ENCODE data around the gene PM20D2. TPM values are rescaled to one million over a fixed set of nuclear protein-coding genes. Genes with fewer than 3 reads are reported as not detected.

Gene PM20D2
- total and polyA plus RNA-seq, 12 donors: 3.2 to 14.3 (median 7.7) TPM

- Histone ChIP-seq H3K4me3 (no peak overlapping the region), H3K9me3 (no peaks in the 10 kb centered on the region), H3K4me1 (peaks cover 0 to 6% (median 0%) of the 10 kb centered on the region in 9 donors), H3K36me3 (peaks cover 0 to 84% (median 0%) of the 10 kb centered on the region in 9 donors), H3K27ac (no peak overlapping the region), H3K27me3 (no peaks in the 10 kb centered on the region)
- intact Hi-C loops (cut with DNase I): no loop called here
- DNase-seq: no peak
- no peak for ATAC-seq
- 73 to 87% methylated on average over 1 of the region's 1 CpG for WGBS, 2 donors
- TF ChIP-seq CTCF (IDR thresholded peaks at IDR 0.05): no peak
Observed at GRCh38 chr6:89154131-89154530, 8.3 kb downstream of the PM20D2 start.

GRCh38 chr6:89160331-89161092 lies 14.7 kb downstream of the PM20D2 start:
- intact Hi-C loops (cut with DNase I): no loop called here
- Histone ChIP-seq H3K36me3 (peaks cover 0 to 73% (median 10%) of the 10 kb centered on the region in 9 donors), H3K9me3 (no peaks in the 10 kb centered on the region), H3K27ac (peak overlapping the region in 5 of 10 donors; percentile 80 to 88 (median 87)), H3K4me1 (peaks cover 0 to 19% (median 6%) of the 10 kb centered on the region in 9 donors), H3K27me3 (no peaks in the 10 kb centered on the region), H3K4me3 (no peak overlapping the region)
- peak in 1 of 8 donors; percentile 7 for ATAC-seq
- TF ChIP-seq CTCF (IDR thresholded peaks at IDR 0.05): no peak
- no peak for DNase-seq
- 92 to 96% methylated on average over 4 of the region's 4 CpGs for WGBS, 2 donors

GRCh38 chr6:89161326-89162046 lies 15.6 kb downstream of the PM20D2 start:
- intact Hi-C loops (cut with DNase I): no loop called here

More at GRCh38 chr6:89161326-89162046, 15.6 kb downstream of the PM20D2 start:
- ATAC-seq (peak; percentile 20 to 88 (median 88)), DNase-seq (no peak)
- TF ChIP-seq CTCF (IDR thresholded peaks at IDR 0.05): no peak
- Histone ChIP-seq H3K27ac (peak overlapping the region; percentile 20 to 88 (median 82)), H3K36me3 (peaks cover 0 to 71% (median 10%) of the 10 kb centered on the region in 9 donors), H3K9me3 (no peaks in the 10 kb centered on the region), H3K4me1 (peaks cover 0 to 19% (median 6%) of the 10 kb centered on the region in 9 donors), H3K4me3 (no peak overlapping the region), H3K27me3 (no peaks in the 10 kb centered on the region)
- WGBS, 2 donors: 71 to 75% methylated on average over 7 of the region's 7 CpGs
